H4 (cell line): ENCODE data around the gene NXNL1. TPM values are rescaled to one million over a fixed set of nuclear protein-coding genes. Genes with fewer than 3 reads are reported as not detected.
"Not testable (repeated sequence)": the region's sequence is repeated elsewhere in the genome, so short reads cannot be mapped to it uniquely, and the experiment has no call there.

Source experiments
- DNase-seq: peaks from one replicate; pipeline ENCODE4 v3.0.0-alpha.2; 2015; ENCODE audit warnings: low spot score
- total RNA-seq: library from RNA; depleted of rRNA; stranded (reverse); fragments of >200 nt; shearing (Covaris generic); gene quantifications from 2 replicates; pipeline ENCODE4 v1.2.3, GENCODE V29; 2014

The NXNL1 gene
- total RNA-seq, 1 experiment from 2014 or later: not detected

- no peak for DNase-seq
Observed at GRCh38 chr19:17486545-17487240, 26.0 kb upstream of the NXNL1 start.

GRCh38 chr19:17484520-17485185 is 23.9 kb upstream of the NXNL1 start:
- DNase-seq: no peak

GRCh38 chr19:17483605-17484002 is 22.9 kb upstream of the NXNL1 start:
- no peak for DNase-seq

- no peak for DNase-seq
Observed at GRCh38 chr19:17482877-17483604, 22.3 kb upstream of the NXNL1 start.

GRCh38 chr19:17481986-17482385 is 21.3 kb upstream of the NXNL1 start:
- no peak for DNase-seq

GRCh38 chr19:17479325-17479791 is 18.6 kb upstream of the NXNL1 start:
- DNase-seq: no peak

- peak; percentile 87 for DNase-seq
Observed at GRCh38 chr19:17475541-17476115, 14.9 kb upstream of the NXNL1 start.

- not testable (repeated sequence) for DNase-seq
Observed at GRCh38 chr19:17475011-17475540, 14.3 kb upstream of the NXNL1 start.

- DNase-seq: peak; percentile 60
Observed at GRCh38 chr19:17473041-17473440, 12.3 kb upstream of the NXNL1 start.

GRCh38 chr19:17471410-17472125 is 10.8 kb upstream of the NXNL1 start:
- DNase-seq: no peak

- DNase-seq: peak; percentile 98
Observed at GRCh38 chr19:17470068-17470841, 9.5 kb upstream of the NXNL1 start, which contains the start of gene SLC27A1. Gene SLC27A1, plus strand, starts transcription at chr19:17470524. Its CDS starts 17 bp downstream, at chr19:17470541.

GRCh38 chr19:17469481-17470067 is 8.8 kb upstream of the NXNL1 start:
- peak; percentile 89 for DNase-seq

- DNase-seq: no peak
Observed at GRCh38 chr19:17469092-17469480, 8.4 kb upstream of the NXNL1 start.

- no peak for DNase-seq
Observed at GRCh38 chr19:17468302-17469091, 7.8 kb upstream of the NXNL1 start.

- DNase-seq: no peak
Observed at GRCh38 chr19:17467471-17468301, 7.0 kb upstream of the NXNL1 start.

- no peak for DNase-seq
Observed at GRCh38 chr19:17466487-17466850, 5.7 kb upstream of the NXNL1 start.

- no peak for DNase-seq
Observed at GRCh38 chr19:17458970-17459369, 1.8 kb downstream of the NXNL1 start.

GRCh38 chr19:17457616-17458015 is 3.1 kb downstream of the NXNL1 start:
- DNase-seq: no peak
